Measurements from ENCODE around the gene HMCN2. TPM values are rescaled to one million over a fixed set of nuclear protein-coding genes. Genes with fewer than 3 reads are reported as not detected.
"Not testable (repeated sequence)": the region's sequence is repeated elsewhere in the genome, so short reads cannot be mapped to it uniquely, and the experiment has no call there.

The HMCN2 gene
- total and polyA plus RNA-seq, 5 donors, result 2.3 to 6.1 (median 4.2) TPM

DNA sequence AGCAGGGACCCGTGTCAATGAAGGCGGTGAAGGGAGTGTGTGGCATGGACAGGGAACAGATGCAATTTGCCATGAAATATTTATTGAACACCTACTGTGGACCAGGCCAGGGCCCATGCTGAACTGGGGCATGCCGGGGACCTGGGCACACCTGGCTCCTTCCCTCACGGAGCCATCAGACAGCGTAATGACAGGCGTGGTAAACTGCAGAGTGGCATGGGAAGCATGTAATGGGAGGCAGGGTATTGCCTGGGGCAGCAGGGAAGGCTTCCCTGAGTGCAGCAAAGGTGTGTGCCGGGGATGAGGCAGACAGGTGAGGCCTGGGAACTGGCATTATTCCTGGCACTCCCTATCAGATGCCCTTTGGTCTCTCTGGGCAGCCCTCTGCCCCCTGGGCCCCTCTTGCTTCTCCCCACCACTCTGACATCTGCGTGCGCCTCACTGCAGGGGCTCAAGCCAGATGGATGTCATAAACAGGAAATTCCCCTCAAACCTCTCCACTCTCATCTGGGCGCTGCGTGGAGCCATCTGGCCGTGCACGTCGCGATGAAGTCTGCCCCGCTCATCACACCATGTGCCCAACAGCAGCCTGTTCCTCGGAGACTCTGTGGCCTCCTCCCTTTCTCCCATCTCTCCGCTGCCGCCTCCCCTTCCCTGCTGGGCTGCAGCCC lies 67.6 kb downstream of the HMCN2 start:
- peaks cover 2% of the 10 kb centered on the region for H3K4me1 ChIP-seq (ENCODE audit: control insufficient read depth, insufficient read depth, low read length)
- intact Hi-C loops (cut with DNase I), result loop anchor here in 1 of 4 donors (10.0 kb wide), 1 partner anchor 228 kb away; no protein-coding TSS in a partner anchor
- no peak overlapping the region for H3K27ac ChIP-seq (ENCODE audit: low read length)
- no peak overlapping the region for H3K4me3 ChIP-seq (ENCODE audit: low read length)
- DNase-seq (no peak), ATAC-seq (no peak)
- 56% methylated on average over 19 of the region's 19 CpGs for whole genome bisulfite sequencing
- H3K9me3 ChIP-seq (ENCODE audit: control insufficient read depth, low read length), result no peaks in the 10 kb centered on the region
- H3K27me3 ChIP-seq (ENCODE audit: control insufficient read depth, insufficient read depth), result no peaks in the 10 kb centered on the region

- H3K27ac ChIP-seq (ENCODE audit: low read length), result no peak overlapping the region
- H3K4me1 ChIP-seq (ENCODE audit: control insufficient read depth, insufficient read depth, low read length), result peaks cover 2% of the 10 kb centered on the region
- ATAC-seq, result no peak
- H3K9me3 ChIP-seq (ENCODE audit: control insufficient read depth, low read length), result no peaks in the 10 kb centered on the region
- WGBS, result 72% methylated on average over 5 of the region's 5 CpGs
- intact Hi-C loops (cut with DNase I), result loop anchor here in 1 of 4 donors (10.0 kb wide), 1 partner anchor 229 kb away; no protein-coding TSS in a partner anchor
- no peaks in the 10 kb centered on the region for H3K27me3 ChIP-seq (ENCODE audit: control insufficient read depth, insufficient read depth)
- no peak for DNase-seq
- no peak overlapping the region for H3K4me3 ChIP-seq (ENCODE audit: low read length)
Measured at GRCh38 chr9:130333712-130334062, 68.1 kb downstream of the HMCN2 start.

GRCh38 chr9:130334915-130335314 lies 69.4 kb downstream of the HMCN2 start:
- DNase-seq, result no peak

DNA sequence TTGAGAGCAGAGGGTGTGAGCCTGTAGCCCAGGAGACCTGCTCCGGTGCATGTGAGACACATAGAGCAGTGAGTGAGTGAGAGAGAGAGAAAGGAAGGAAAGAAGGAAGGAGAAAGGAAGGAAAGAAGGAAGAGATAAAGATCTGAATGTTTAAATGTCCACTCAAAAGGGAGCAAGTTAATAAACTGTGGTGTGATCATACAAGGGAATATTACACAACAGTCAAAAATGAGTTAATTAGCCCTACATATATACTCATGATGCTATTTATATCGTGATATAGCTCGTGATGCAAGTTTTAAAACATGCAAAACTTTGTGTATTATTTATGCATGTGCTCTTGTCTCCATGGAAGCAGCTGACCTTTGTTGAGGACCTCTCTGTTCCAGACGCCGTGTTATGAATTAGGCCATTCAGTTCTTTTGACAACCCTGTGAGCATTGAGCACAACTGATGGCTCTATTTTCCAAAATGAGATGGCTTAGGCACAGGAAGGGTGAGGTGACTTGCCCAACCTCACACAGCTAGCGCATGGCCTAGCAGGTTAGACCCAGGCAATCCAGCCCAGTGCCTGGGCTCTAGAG lies 70.6 kb downstream of the HMCN2 start:
- ATAC-seq (no peak), DNase-seq (no peak)
- H3K27me3 ChIP-seq (ENCODE audit: control insufficient read depth, insufficient read depth), result no peaks in the 10 kb centered on the region
- H3K4me3 ChIP-seq (ENCODE audit: low read length), result no peak overlapping the region
- no peaks in the 10 kb centered on the region for H3K4me1 ChIP-seq (ENCODE audit: control insufficient read depth, insufficient read depth, low read length)
- no peaks in the 10 kb centered on the region for H3K9me3 ChIP-seq (ENCODE audit: control insufficient read depth, low read length)
- intact Hi-C loops (cut with DNase I), result loop anchor here in 1 of 4 donors (10.0 kb wide), 1 partner anchor 231 kb away; no protein-coding TSS in a partner anchor
- no peak overlapping the region for H3K27ac ChIP-seq (ENCODE audit: low read length)
- 55% methylated on average over 6 of the region's 6 CpGs for WGBS

More at GRCh38 chr9:130334915-130335314, 69.4 kb downstream of the HMCN2 start:
- WGBS, result 90% methylated on average over 4 of the region's 4 CpGs
- Histone ChIP-seq H3K27ac (ENCODE audit: low read length) (no peak overlapping the region), H3K27me3 (ENCODE audit: control insufficient read depth, insufficient read depth) (no peaks in the 10 kb centered on the region), H3K9me3 (ENCODE audit: control insufficient read depth, low read length) (no peaks in the 10 kb centered on the region), H3K4me1 (ENCODE audit: control insufficient read depth, insufficient read depth, low read length) (peaks cover 2% of the 10 kb centered on the region), H3K4me3 (ENCODE audit: low read length) (no peak overlapping the region)
- ATAC-seq, result no peak
- intact Hi-C loops (cut with DNase I), result loop anchor here in 1 of 4 donors (10.0 kb wide), 1 partner anchor 230 kb away; no protein-coding TSS in a partner anchor

DNA sequence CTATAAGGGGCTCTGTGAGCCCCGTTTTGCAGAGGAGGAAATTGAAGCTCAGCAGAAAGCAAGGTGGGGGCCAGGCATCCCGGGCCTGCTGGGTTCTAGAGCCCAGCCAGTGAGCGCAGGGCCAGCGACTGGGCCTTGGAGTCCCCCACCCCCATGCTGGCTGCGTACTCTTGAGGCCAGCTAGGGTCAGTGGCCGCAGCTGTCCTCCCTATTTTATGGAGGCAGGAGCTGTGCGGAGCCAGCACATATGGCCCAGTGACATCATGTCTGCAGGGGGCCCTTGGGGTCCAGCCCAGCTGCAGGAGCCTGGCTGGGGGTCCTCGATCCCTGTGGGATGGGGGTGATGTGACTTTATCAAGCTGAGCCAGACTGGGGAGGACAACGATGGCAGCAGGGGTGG lies 71.3 kb downstream of the HMCN2 start:
- Histone ChIP-seq H3K4me3 (ENCODE audit: low read length) (no peak overlapping the region), H3K27ac (ENCODE audit: low read length) (no peak overlapping the region), H3K4me1 (ENCODE audit: control insufficient read depth, insufficient read depth, low read length) (no peaks in the 10 kb centered on the region), H3K9me3 (ENCODE audit: control insufficient read depth, low read length) (no peaks in the 10 kb centered on the region), H3K27me3 (ENCODE audit: control insufficient read depth, insufficient read depth) (no peaks in the 10 kb centered on the region)
- DNase-seq (peak in 1 of 3 donors; percentile 58), ATAC-seq (no peak)
- 72% methylated on average over 9 of the region's 9 CpGs for WGBS
- intact Hi-C loops (cut with DNase I), result loop anchor here in 1 of 4 donors (10.0 kb wide), 1 partner anchor 232 kb away; no protein-coding TSS in a partner anchor

GRCh38 chr9:130337318-130337717 lies 71.8 kb downstream of the HMCN2 start:
- Histone ChIP-seq H3K4me1 (ENCODE audit: control insufficient read depth, insufficient read depth, low read length) (no peaks in the 10 kb centered on the region), H3K27ac (ENCODE audit: low read length) (no peak overlapping the region), H3K27me3 (ENCODE audit: control insufficient read depth, insufficient read depth) (no peaks in the 10 kb centered on the region), H3K9me3 (ENCODE audit: control insufficient read depth, low read length) (no peaks in the 10 kb centered on the region), H3K4me3 (ENCODE audit: low read length) (no peak overlapping the region)
- WGBS, result 84% methylated on average over 9 of the region's 9 CpGs
- DNase-seq (no peak), ATAC-seq (no peak)
- intact Hi-C loops (cut with DNase I), result loop anchor here in 1 of 4 donors (10.0 kb wide), 1 partner anchor 233 kb away; no protein-coding TSS in a partner anchor

DNA sequence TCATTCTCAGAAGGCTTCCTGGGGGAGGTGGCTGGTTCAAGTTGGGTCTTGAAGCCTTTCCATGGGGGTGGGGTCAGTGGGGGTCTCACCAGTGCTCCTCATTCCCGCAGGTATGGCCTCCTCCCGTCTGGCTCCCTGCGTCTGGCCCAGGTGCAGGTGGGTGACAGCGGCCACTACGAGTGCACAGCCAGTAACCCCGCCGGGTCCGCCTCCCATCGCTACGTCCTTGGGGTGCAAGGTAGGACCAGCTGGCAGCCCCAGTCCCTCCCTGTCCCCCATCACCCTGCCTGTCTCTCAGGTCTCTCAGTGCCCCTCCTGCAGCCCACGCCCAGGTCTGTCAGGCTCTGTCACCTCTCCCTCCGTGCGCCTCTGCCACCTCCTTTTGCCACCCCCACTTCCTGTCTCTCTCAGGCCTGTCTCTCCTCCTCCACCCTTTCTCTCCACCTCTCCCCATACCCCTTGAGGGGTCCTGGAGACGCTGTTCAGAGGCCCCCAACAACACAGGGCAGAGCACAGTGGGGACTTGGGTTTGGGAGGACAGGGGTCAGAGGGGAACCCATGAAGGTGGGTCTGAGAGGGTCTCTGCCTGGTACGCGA lies 72.3 kb downstream of the HMCN2 start:
- H3K4me1 ChIP-seq (ENCODE audit: control insufficient read depth, insufficient read depth, low read length), result no peaks in the 10 kb centered on the region
- WGBS, result 90% methylated on average over 16 of the region's 16 CpGs

GRCh38 chr9:130338891-130339290 lies 73.3 kb downstream of the HMCN2 start:
- not testable (repeated sequence) for H3K27me3 ChIP-seq (ENCODE audit: control insufficient read depth, insufficient read depth); H3K4me3 ChIP-seq (ENCODE audit: low read length); H3K9me3 ChIP-seq (ENCODE audit: control insufficient read depth, low read length); H3K4me1 ChIP-seq (ENCODE audit: control insufficient read depth, insufficient read depth, low read length); H3K27ac ChIP-seq (ENCODE audit: low read length); ATAC-seq; DNase-seq
- intact Hi-C loops (cut with DNase I), result loop anchor here in 1 of 4 donors (10.0 kb wide), 1 partner anchor 234 kb away; no protein-coding TSS in a partner anchor
- WGBS, result 95% methylated on average over 8 of the region's 8 CpGs

More for the DNA sequence above, 72.3 kb downstream of the HMCN2 start:
- peak in 2 of 3 donors; percentile 45 to 51 for DNase-seq
- intact Hi-C loops (cut with DNase I), result loop anchor here in 1 of 4 donors (10.0 kb wide), 1 partner anchor 233 kb away; no protein-coding TSS in a partner anchor
- no peak for ATAC-seq
- Histone ChIP-seq H3K4me3 (ENCODE audit: low read length) (no peak overlapping the region), H3K27ac (ENCODE audit: low read length) (no peak overlapping the region), H3K27me3 (ENCODE audit: control insufficient read depth, insufficient read depth) (no peaks in the 10 kb centered on the region), H3K9me3 (ENCODE audit: control insufficient read depth, low read length) (no peaks in the 10 kb centered on the region)

DNA sequence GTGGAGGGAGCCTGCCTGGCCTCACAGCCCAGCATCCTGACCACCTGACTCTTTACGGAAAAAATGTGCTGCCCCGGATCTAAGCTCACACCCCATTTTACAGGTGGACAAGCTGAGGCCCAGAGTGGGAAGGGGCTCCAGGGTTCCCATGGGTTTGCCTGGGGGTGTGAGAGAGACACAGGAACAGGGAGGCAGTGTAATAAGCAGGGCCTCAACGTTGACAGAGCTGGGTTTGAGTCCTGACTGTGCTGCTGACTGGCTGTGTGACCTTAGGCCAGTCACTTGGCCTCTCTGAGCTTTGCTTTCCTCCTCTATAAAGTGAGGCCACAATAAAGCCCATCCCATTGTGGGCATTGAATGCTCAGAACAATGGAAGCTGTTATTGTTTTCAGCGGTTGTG lies 73.7 kb downstream of the HMCN2 start:
- H3K4me3 ChIP-seq (ENCODE audit: low read length), result no peak overlapping the region
- H3K27me3 ChIP-seq (ENCODE audit: control insufficient read depth, insufficient read depth), result no peaks in the 10 kb centered on the region
- ATAC-seq, result no peak
- WGBS, result 62% methylated on average over 4 of the region's 4 CpGs
- DNase-seq, result no peak
- no peaks in the 10 kb centered on the region for H3K4me1 ChIP-seq (ENCODE audit: control insufficient read depth, insufficient read depth, low read length)
- intact Hi-C loops (cut with DNase I), result loop anchor here in 1 of 4 donors (10.0 kb wide), 1 partner anchor 235 kb away; no protein-coding TSS in a partner anchor
- H3K27ac ChIP-seq (ENCODE audit: low read length), result no peak overlapping the region
- no peaks in the 10 kb centered on the region for H3K9me3 ChIP-seq (ENCODE audit: control insufficient read depth, low read length)

DNA sequence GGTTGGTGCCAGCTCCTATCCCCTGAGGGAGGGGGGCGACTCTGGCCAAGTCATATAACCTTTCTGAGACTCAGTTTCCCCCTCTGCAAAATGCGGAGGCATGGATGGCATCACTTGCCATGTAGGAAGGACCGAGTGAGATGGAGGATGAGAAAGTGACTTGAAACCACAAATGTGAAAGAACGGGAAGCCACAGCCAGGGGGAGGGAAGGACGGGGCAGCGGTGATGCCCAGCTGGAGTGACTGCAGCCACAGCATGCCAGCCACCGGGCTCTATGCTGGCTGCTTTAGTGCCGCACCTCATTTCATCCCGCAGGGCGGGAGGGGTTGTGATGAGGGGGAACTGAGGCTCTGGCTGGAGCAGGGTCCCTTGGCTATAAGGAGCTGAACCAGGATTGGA lies 74.5 kb downstream of the HMCN2 start:
- WGBS, result 79% methylated on average over 10 of the region's 10 CpGs
- ATAC-seq (no peak), DNase-seq (peak in 1 of 3 donors; percentile 44)
- H3K9me3 ChIP-seq (ENCODE audit: control insufficient read depth, low read length), result no peaks in the 10 kb centered on the region
- H3K4me3 ChIP-seq (ENCODE audit: low read length), result no peak overlapping the region
- no peaks in the 10 kb centered on the region for H3K27me3 ChIP-seq (ENCODE audit: control insufficient read depth, insufficient read depth)
- H3K27ac ChIP-seq (ENCODE audit: low read length), result no peak overlapping the region
- intact Hi-C loops (cut with DNase I), result loop anchor here (5.0 to 10.0 kb wide), 6 partner anchors 78 to 235 kb away; no protein-coding TSS in a partner anchor
- H3K4me1 ChIP-seq (ENCODE audit: control insufficient read depth, insufficient read depth, low read length), result no peaks in the 10 kb centered on the region

DNA sequence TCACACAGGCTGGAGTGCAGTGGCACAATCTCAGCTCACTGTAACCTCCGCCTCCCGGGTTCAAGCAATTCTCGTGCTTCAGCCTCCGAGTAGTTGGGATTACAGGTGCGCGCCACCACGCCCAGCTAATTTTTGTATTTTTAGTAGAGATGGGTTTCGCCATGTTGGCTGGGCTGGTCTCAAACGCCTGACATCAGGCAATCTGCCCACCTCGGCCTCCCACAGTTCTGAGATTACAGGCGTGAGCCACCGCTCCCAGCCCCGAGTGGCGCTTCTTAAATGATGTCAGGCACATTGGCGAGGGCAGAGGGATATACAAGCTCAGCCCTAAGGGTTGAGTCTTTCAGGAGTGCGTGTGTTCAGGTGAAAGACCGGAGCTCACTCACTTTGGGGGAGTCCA lies 75.0 kb downstream of the HMCN2 start:
- H3K4me3 ChIP-seq (ENCODE audit: low read length); ATAC-seq; H3K27ac ChIP-seq (ENCODE audit: low read length); H3K9me3 ChIP-seq (ENCODE audit: control insufficient read depth, low read length); H3K27me3 ChIP-seq (ENCODE audit: control insufficient read depth, insufficient read depth); H3K4me1 ChIP-seq (ENCODE audit: control insufficient read depth, insufficient read depth, low read length): not testable (repeated sequence)
- peak in 1 of 3 donors; percentile 30 for DNase-seq
- intact Hi-C loops (cut with DNase I), result loop anchor here (5.0 to 10.0 kb wide), 6 partner anchors 78 to 236 kb away; no protein-coding TSS in a partner anchor
- 93% methylated on average over 17 of the region's 17 CpGs for WGBS
